Activated T-cell treated with anti-CD3 and anti-CD28 coated beads for 24 hours (primary cell): ENCODE results near the gene IRX2.

Experiments used
- DNase-seq: peaks from one replicate; pipeline ENCODE4 v3.0.0-alpha.2; 2020; ENCODE audit warnings: low read depth

The IRX2 gene

DNA sequence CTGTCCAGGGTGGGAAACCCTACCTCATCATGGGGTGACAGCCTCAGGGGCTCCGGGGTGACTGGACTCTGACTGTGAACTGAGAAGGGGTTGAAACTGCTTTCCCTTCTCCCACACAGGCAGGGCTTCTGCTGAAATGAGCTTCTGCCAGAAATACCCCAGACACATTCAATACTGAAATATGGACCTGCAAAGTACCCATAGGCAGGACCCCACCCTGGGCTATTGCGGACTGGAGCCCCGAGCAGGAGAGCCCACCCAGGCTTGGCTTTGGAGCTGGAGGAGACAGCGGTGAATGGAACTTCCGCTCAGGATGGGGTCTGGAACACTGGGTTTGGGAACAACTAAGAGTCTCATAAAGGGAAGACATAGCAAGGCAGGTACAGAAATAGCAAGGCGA lies 37.5 kb downstream of the IRX2 start:
- no peak for DNase-seq

DNA sequence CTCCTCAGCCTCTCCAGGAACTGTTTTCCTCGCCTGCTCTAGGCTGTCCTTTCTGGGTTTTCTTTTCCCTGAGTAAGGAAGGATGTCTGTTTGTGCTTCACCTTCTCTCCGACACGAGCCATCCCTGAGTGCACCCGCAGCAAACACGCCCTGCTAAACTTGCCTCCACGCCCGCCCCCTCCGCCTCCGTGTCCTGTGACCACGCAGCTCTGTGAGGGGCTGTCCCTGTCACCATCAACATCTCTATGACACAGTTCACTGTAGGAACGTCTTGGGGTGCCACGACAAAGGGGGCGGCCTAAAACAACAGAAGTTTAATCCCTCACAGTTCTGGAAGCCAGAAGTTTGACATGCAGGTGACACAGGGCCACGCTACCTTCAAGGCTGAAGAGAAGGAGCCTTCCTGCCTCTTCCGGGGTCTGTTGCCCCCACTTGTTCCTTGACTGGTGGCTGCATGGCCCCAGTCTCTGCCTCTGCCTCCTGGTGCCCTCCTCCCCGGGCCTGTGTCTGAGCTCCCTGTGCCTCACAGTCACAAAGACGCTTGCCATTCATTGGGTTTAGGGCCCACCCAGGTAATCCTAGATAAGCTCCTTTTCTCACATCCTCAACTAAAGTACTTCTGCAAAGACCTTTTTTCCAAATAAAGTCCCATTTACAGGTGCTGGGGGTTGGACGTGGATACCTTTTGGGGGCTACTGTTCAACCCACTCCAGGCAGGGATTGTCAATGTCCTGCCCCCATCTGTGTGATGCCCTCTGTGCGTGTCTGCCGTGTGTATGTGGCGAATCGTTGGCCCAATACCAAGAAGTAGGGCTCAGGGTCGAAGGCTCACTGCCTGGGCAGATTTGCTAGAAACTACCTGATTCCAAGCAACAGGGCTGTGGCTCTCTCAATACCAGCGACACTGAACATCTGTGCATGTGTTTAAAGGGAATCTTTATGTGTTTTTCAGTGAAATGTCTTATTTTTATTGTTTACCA lies 39.7 kb downstream of the IRX2 start:
- no peak for DNase-seq

DNA sequence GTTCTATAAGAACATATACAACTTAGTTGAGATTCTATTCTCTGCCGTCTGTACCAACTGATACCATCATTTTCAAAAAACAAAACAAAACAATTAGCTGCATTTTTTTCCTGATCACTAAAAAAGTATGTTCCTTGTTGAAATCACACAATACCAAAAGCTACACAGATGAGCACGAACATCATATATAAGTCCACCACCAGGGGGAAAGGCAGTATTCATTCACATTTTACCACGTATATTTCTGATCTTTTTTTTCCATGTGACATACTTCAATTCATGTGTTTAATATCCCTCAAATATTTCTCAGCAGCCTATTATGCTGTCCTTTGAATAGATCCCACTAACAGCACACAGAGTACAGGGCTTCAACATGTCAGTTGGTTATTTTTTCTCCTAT lies 40.6 kb downstream of the IRX2 start:
- DNase-seq = no peak

DNA sequence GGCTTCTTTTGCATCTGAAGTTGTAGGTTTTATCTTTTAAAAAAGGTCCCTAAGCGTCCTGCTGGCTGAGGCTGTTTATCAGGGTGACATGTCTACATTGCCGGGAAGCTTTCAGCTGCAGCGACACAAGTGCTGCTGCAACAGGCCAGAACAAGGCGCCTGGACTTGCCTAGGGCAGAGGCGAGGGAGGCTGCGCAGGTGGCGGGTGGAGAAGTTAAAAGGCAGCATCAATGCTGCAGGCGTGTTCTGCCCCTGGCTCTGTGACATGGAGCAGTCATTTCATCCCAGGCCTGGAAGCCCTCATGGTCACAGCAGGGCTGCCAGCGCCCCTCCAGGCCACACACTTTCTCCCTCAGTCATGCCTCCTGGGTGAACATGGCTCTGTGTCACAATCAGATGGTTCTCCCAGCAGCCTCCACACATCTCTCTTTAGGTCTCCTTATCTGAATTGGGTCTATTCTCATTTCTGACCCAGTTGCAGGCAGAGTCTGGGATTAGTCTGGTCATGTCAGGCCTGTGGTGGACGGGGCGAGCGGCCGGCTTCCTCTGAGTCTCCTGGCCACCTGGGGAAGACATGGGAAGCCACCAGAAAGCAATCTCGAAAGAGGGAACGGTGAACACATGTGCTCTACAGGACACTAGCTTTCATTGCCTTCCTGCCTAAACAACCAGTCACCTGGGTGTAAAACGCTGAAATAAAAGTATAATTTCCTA lies 41.3 kb downstream of the IRX2 start:
- no peak for DNase-seq

DNA sequence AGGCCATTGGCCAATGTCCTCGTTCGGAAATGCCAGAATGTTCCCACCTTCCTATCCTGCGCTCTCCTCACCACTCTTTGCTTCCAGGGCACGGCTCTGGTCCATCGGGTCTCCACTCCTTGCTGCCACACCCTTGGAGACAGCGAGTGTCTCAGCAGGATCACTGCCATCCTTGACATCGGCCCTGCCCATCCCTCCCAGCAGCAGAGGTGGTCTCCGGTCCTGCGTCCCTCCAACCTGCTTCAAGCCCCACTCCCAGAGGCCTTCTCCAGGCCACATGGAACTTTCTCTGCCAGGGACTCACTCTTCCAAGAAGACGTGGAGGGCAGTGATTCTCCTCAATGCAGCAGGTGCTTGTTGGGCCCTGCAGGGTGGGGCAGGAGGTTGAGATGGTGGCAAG lies 42.7 kb downstream of the IRX2 start:
- DNase-seq = no peak

DNA sequence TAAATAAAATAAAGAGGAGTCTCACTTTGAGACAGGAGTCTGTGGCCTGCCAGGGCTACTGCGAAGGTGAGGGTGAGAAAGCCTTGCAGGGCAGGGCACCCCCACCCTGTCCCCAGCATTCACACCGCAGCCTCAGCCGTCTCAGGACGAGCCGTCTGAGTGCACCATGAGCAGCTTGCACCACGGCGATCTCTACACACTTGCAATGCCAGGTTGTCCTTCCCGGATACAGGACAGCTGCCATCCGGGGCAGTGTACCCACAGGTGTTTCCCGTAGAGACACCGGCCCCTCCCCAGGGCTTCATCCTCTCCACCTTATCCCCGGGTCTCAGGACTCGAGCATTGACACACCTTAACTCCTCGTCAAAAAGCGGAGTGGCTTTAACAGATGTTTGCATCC lies 43.3 kb downstream of the IRX2 start:
- no peak for DNase-seq

DNA sequence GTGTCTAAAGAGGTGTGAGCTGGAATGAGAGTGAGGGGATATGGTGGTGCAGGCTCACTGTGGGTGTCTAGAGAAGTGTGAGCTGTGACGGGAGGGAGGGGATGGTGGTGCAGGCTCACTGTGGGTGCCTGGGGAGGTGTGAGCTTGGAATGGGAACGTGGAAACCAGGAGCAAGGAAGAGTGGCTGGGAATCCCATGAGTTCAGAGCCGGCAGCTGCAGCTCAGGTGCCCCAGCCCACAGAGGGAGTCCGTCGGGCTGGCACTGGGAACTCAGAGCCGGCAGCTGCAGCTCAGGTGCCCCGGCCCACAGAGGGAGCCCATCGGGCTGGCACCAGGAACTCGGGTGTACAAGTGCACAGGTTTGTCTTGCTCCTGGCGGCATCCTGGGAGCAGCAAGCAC lies 45.6 kb downstream of the IRX2 start:
- DNase-seq = no peak

DNA sequence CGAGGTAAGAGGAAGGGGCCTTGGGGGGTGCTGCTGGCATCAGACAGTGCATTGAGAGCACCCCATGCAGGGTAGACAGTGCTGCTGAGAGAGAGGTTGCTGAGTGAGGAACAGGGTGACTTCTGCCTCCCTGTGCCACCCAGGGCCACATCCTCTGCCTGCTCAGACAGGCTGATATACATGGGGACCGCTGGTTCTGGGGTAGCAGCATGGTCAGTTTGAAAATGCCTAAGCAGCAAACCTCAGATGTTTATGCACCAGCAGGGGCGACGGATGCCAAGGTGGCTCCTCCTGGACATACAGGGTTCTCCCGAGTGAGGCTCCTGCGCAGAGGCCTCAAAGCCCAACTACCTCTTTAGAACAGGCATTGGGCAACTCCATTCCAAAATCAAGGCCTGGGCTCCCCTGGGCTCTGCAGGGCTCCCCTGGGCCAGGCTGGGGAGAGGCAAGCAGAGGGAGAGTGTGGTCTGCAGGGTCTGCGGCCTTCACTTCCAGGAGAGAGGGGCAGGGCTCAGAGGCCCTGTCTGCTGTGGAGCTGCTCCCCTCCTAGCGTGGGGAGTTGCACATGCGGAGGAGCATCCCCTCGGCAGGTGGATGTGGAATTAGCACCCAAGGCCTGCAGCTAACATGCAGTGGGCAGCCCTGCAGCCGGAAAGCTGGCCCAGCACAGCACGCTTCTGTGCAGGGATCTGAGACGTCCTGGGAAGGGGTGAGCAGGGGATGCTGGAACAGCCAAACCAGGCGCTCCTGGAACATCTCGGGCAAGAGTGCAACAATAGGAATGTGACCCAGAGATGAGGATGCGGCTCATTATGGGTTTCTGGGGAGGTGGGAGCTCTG lies 46.5 kb downstream of the IRX2 start:
- no peak for DNase-seq

DNA sequence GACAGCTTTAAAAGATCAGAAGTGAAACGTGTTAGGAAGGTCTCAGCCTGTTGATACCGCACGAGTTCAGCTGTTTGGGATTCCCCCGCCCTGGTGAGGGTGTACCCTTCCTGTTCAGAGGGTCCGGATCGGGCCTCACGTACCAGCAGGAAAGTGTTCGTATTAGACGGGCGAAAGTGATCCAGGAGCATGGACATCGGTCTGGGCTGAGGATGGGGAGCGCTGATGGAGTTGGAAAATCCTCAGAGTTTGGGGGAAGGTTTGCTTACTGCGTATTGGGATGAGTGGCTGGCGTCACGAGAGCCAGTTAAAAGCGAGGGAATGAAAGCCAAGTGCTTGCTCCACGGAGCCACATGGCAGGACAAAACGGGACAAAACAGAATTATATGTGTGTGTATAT lies 47.4 kb downstream of the IRX2 start:
- no peak for DNase-seq

DNA sequence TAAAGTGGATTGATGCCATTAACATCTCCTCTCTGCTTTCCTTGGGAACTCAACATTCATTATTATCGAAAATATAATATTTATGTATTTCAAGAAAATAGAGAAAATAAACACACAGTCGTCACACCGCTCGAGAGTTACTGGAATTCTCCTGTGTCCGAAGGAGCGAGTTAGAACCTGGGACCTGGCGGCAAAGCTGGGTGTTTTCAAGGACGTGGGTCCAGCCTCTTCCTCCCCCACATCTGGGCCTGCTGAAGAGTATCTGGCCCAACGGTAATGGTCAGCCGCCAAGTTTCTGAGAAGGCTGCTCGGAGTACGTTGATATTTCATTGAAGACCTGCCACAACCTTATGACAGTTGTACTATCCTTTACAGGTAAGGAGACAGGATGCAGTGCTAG lies 47.9 kb downstream of the IRX2 start:
- DNase-seq = no peak

DNA sequence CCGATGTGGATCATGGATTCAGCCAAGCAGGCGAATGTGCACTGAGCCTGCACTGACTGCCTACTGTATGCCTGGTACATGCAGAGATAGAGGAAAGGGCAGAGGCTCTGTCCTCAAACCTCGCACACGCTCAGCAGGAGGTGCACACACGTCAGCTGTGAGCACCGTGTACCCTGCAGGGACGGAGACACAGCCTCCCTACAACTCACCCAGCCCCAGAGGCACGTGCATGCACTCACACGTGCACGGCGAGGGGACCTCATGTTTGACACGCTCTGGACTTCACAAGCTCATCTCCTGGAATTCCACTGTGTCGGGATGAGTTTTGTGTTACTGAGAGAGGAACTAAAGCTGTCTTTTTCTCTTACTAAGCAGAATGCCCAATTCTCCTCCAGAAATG lies 48.4 kb downstream of the IRX2 start:
- DNase-seq = no peak

DNA sequence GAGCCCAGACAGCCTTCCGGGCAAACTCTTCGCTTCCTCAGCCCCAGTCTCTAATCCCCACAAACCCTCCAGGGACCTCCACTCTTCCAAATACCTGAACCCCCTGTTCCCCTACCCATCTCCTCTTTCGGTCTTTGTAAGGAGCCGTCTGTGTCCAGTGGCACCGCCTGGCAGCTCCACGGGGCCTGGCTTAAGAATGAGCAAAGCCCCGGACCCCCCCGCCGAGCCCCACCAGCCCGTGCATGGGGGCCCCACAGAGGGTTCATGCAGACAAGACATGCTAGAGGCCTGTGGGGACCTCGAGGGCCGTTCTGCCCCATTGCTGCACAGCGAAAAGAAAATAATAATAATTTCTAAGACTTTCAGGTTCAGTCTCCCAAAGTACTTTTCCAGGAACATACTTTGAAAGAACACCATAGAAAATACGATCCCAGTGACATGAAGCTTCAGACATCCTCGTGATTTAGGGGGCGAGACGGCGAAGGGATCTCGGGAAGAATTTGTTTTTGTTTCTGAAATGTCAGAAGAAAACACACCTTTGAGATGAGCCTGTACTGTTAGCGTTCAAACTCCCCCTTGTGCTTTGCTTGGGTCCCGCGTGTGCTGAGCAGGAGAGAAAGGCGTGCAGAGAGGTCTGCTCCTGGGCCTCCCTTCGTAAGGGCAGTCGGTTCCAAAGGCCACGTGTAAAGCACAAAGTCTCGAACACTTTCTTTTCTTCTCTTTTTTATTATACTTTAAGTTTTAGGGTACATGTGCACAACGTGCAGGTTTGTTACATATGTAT lies 49.2 kb downstream of the IRX2 start:
- DNase-seq = no peak

DNA sequence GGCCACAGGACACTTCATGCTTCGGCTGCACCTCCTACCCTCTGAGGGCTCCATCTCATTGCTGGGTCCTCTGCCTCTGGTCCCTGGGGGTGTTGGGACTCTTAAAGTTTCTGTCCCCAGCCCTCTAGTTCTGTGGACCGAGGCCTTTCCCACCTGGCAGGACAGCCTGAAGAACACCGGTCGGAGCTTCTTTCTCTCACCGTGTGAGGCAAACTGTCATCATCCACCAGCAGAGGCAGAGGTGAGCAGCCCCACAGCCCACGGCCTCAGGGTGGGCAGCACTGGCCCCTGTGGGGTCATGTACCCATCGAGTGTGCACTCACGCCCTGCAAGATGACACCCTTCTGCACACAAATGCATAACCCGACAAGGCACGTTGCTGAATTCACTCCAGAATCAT lies 49.9 kb downstream of the IRX2 start:
- no peak for DNase-seq

DNA sequence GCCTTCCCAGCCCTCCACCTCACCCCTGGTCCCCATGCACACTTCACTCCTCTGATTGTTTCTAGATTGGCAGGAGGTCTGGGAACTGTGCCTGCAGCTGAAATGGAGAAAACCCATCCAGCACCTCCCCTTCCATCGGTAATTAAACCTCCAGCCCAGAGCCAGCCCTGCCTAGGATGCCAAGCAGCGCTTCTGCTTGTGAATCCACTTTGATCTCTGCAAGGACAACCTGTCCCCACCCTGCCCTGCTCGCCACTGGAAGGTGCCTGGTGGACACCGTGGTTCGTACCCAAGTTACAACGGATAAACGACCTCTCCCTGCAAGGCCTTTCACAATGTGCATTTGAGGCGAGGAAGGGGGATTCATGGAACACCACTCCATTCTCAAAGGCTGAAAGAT lies 50.6 kb downstream of the IRX2 start:
- DNase-seq = no peak

DNA sequence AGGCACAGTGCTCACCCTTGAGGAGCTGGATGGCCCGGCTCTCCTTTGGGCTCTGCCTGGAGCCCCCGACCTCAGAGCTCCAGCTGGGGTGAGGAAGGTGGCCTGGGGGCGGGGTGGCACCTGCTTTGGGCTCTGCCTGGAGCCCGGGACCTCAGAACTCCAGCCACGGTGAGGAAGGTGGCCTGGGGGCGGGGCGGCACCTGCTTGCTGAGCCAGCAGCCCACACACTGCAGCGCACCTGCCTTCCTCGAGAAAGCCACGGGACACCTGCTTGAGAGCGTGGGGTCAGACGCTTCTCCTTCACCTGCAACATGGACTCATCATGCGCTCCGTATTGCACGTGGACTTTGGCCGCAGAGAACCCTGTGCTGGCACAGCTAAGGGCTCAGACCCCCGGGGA lies 51.8 kb downstream of the IRX2 start:
- DNase-seq = no peak

DNA sequence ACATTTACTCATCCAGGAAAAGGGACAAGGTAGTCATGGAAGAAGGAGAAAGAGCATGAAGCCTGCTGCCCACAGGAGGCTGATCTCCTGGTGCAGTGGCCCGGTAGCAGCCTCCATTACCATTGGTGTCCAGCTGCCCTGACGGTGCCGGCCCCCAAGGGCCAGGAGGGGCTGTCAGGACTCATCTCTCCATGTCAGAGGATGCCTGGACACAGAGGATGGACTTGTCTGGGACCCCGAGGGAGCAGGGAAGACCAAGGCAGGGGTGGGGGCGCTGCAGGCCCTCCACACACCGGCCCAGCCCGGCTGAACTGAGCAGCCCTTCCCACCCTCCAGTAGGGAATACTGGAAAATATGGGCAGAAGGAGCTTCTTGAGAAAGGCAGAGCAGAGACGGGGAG lies 52.2 kb downstream of the IRX2 start:
- no peak for DNase-seq

DNA sequence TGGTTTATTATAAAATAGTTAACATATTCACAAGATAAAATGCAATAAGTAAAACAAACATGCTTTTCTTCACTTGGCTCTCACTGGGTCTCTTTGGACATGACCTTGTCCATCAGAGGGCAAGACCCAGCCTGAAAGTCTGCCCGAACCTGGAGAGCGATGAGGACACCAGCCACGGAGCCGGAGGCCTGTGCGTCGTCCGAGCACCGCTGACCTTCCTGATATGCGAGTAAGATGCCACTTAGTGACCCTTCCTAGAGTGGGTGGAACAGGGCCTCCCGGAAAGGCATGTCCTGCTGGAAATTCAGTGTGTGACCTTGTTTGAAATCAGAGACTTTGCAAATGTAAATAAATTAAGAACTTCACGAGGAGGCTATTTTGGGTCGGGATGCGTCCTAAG lies 52.9 kb downstream of the IRX2 start:
- DNase-seq = no peak

DNA sequence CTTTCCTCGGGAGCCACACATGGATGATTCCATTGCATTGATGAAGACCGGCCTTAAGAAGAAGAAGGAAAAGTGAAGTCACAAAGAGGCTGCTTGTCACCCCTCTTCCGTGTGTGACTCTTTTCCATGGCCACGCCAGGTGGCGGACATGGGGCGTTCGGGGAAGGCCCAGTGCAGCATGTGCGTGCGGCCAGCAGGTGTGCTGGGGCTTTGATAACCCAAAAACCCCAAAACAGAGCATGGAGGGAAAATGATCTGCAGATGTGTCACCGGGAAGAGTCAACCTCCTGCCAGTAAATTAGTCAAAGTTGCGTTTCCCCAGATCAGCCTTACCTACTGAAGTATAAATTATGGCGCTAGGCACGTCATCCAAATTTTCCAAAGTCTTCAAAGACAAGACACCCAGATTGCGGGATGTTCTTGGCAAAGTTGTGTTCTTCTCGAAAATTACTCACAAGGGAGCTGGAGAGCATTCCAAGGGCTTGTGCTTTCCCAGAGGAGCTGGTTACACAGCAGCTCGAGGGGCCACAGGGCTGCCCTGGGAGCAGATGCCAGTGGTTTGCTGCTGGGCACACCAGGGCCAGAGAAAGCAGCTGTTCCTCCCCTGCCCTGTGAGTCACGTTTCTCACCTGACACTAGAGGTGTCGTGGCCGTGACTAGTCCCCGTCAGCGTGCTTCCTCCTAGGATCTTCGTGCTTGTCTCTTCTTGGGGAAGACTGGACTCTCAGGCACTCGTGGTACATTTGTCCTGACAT lies 53.9 kb downstream of the IRX2 start:
- DNase-seq = no peak

DNA sequence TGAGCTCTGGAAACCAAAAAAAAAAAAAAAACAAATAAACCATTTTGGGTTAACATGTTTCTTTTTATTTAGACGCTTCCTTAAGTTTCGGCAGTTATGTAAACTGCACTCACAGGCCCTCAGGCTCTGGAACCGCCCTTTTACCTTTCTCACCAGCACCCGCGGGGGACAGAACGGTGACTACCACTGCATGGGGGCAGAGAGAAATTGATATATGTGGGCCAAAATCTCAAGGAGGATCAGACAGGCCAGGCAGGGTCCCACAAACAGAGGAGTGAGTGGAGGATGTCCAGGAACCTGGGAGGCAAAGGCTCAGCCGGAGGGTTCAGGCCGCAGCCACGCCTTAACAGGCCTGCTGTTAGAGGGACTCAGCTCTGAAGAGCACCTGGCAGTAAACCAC lies 54.4 kb downstream of the IRX2 start:
- no peak for DNase-seq
